SK-N-SH treated with all-trans-retinoic acid at 6 μM for 48 hours (cell line): ENCODE measurements around the gene EMC10.

Source experiments
- BACH2 ChIP-seq: fragments of 250-450 bp; sonication (Bioruptor Pico); IDR thresholded peaks from 2 replicates; pipeline ENCODE4 v1.9.0; 2021; ENCODE audit warnings: mild to moderate bottlenecking, borderline replicate concordance
- CSDC2 ChIP-seq: fragments of 250-450 bp; sonication (Bioruptor Pico); IDR thresholded peaks from 2 replicates; pipeline ENCODE4 v1.5.0; 2020; ENCODE audit warnings: mild to moderate bottlenecking, moderate library complexity
- GLIS3 ChIP-seq: fragments of 250-450 bp; sonication (Bioruptor Pico); IDR thresholded peaks from 2 replicates; pipeline ENCODE4 v1.5.0; 2020; ENCODE audit warnings: mild to moderate bottlenecking, moderate library complexity
- PPARA ChIP-seq: fragments of 250-450 bp; sonication (Bioruptor Pico); IDR thresholded peaks from 2 replicates; pipeline ENCODE4 v1.5.0; 2020; ENCODE audit warnings: mild to moderate bottlenecking, borderline replicate concordance
- TSHZ2 ChIP-seq: fragments of 250-450 bp; sonication (Bioruptor Pico); IDR thresholded peaks from 2 replicates; pipeline ENCODE4 v1.5.0; 2020; ENCODE audit warnings: mild to moderate bottlenecking, moderate library complexity
- ZFP30 ChIP-seq: fragments of 450-650 bp; formaldehyde crosslinking; IDR thresholded peaks from 2 replicates; pipeline ENCODE4 v1.5.0; 2022; ENCODE audit warnings: mild to moderate bottlenecking, moderate library complexity
- TF ChIP-seq, protein P1 (sequence below): fragments of 250-450 bp; sonication (Bioruptor Pico); IDR thresholded peaks from 2 replicates; pipeline ENCODE4 v1.8.0; 2021; ENCODE audit warnings: low read depth, mild to moderate bottlenecking, moderate library complexity, borderline replicate concordance

DNA sequence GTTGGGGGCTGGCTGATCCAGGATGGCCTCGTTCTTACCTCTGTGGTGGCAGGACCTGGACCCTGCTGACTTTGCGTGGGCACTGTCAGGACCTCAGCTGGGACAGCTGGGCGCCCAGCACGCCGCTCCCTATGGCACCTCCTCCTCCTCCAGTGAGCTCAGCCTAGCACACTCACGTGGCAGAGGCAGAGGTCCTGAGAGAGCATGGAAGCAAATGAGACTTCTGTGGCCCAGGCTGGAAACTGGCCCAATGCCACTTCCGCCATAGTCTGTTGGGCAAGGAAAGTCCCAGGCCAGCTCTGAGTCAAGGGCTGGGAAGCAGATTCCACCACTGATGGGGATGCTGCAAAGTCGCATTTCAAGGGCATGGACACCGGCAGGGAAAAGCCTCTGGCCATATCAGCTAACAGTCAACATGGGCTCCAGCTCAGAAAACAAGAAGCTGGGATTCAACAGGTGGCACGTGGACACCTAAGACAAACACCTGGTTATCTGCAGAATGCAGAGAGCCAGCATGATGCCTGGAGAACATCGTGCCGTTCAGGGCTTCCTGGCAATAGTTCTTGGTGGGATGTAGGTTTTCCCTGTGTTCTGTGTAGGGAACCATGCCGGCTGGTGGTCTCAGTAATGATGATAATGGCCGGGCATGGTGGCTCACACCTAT lies 26.9 kb upstream of the EMC10 start:
- no peak for TF ChIP-seq GLIS3
- TF ChIP-seq, protein P1, sequence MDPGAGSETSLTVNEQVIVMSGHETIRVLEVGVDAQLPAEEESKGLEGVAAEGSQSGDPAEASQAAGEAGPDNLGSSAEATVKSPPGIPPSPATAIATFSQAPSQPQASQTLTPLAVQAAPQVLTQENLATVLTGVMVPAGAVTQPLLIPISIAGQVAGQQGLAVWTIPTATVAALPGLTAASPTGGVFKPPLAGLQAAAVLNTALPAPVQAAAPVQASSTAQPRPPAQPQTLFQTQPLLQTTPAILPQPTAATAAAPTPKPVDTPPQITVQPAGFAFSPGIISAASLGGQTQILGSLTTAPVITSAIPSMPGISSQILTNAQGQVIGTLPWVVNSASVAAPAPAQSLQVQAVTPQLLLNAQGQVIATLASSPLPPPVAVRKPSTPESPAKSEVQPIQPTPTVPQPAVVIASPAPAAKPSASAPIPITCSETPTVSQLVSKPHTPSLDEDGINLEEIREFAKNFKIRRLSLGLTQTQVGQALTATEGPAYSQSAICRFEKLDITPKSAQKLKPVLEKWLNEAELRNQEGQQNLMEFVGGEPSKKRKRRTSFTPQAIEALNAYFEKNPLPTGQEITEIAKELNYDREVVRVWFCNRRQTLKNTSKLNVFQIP (CRISPR knock-in tag) = no peak
- no peak for TF ChIP-seq PPARA
- no peak for TF ChIP-seq ZFP30 (CRISPR knock-in tag)
- no peak for TF ChIP-seq BACH2 (CRISPR knock-in tag)
- TF ChIP-seq TSHZ2 (CRISPR knock-in tag) = no peak
- no peak for TF ChIP-seq CSDC2 (CRISPR knock-in tag)
